ENCODE results near the gene HLA-F. TPM values are rescaled to one million over a fixed set of nuclear protein-coding genes. Genes with fewer than 3 reads are reported as not detected.

The HLA-F gene
- total and polyA plus RNA-seq, 9 donors = 4.6 to 10.7 (median 6.6) TPM

Other genes starting within 250 kb of the HLA-F start
- gene MAS1L, start 235.5 kb upstream of the HLA-F start, total RNA-seq = not detected
- gene MAS1L, start 235.5 kb upstream of the HLA-F start, polyA plus RNA-seq (ENCODE audit: insufficient read depth in 1 of 8, insufficient read length in 8 of 8, low replicate concordance in 1 of 8) = not detected
- 0.31 TPM for gene UBD, start 163.7 kb upstream of the HLA-F start, total RNA-seq
- 1 to 10 TPM in 1 of 8 donors, under 1 TPM in 6, not detected in 1; 0.15 to 1.6 (median 0.32) TPM for gene UBD, start 163.7 kb upstream of the HLA-F start, polyA plus RNA-seq (ENCODE audit: insufficient read depth in 1 of 8, insufficient read length in 8 of 8, low replicate concordance in 1 of 8)
- not detected for gene OR2H2, start 138.3 kb upstream of the HLA-F start, total RNA-seq
- under 1 TPM; 0.04 to 0.32 (median 0.15) TPM for gene OR2H2, start 138.3 kb upstream of the HLA-F start, polyA plus RNA-seq (ENCODE audit: insufficient read depth in 1 of 8, insufficient read length in 8 of 8, low replicate concordance in 1 of 8)
- gene GABBR1, start 90.3 kb upstream of the HLA-F start, total RNA-seq = 14.0 TPM
- gene GABBR1, start 90.3 kb upstream of the HLA-F start, polyA plus RNA-seq (ENCODE audit: insufficient read depth in 1 of 8, insufficient read length in 8 of 8, low replicate concordance in 1 of 8) = 10 to 100 TPM; 22.6 to 48.4 (median 37.0) TPM
- gene MOG, start 66.3 kb upstream of the HLA-F start, total RNA-seq = not detected
- not detected for gene MOG, start 66.3 kb upstream of the HLA-F start, polyA plus RNA-seq (ENCODE audit: insufficient read depth in 1 of 8, insufficient read length in 8 of 8, low replicate concordance in 1 of 8)
- gene ZFP57, start 42.3 kb upstream of the HLA-F start, total RNA-seq = not detected
- 1 to 10 TPM in 1 of 8 donors, under 1 TPM in 1, not detected in 6; 0.08 to 1.1 TPM for gene ZFP57, start 42.3 kb upstream of the HLA-F start, polyA plus RNA-seq (ENCODE audit: insufficient read depth in 1 of 8, insufficient read length in 8 of 8, low replicate concordance in 1 of 8)
- not detected for gene HLA-G, start 104.4 kb downstream of the HLA-F start, total RNA-seq
- 1 to 10 TPM in 7 of 8 donors, under 1 TPM in 1; 0.41 to 8.1 (median 4.3) TPM for gene HLA-G, start 104.4 kb downstream of the HLA-F start, polyA plus RNA-seq (ENCODE audit: insufficient read depth in 1 of 8, insufficient read length in 8 of 8, low replicate concordance in 1 of 8)
- gene HLA-A, start 219.1 kb downstream of the HLA-F start, total RNA-seq = 104 TPM
- 100 to 1,000 TPM in 5 of 8 donors, 10 to 100 TPM in 3; 55.7 to 138 (median 111) TPM for gene HLA-A, start 219.1 kb downstream of the HLA-F start, polyA plus RNA-seq (ENCODE audit: insufficient read depth in 1 of 8, insufficient read length in 8 of 8, low replicate concordance in 1 of 8)

Data from muscle of leg (tissue), 9 donors.